ENCODE measurements around the gene C19orf38.

The C19orf38 gene

GRCh38 chr19:10907925-10908324, 59.7 kb downstream of the C19orf38 start:
- Histone ChIP-seq H3K27ac (replicated peaks) (no peak overlapping the region), H3K27me3 (ENCODE audit: insufficient read depth, poor library complexity, severe bottlenecking) (no peaks in the 10 kb centered on the region), H3K4me3 (replicated peaks; ENCODE audit: insufficient read depth, low read length) (no peak overlapping the region)
- DNase-seq (ENCODE audit: low read depth in 1 of 2, low spot score in 1 of 2), result no peak
- TF ChIP-seq CTCF (IDR thresholded peaks at IDR 0.05; ENCODE audit: insufficient read depth, low read length), result no peak
- no peak for TF ChIP-seq REST (IDR thresholded peaks at IDR 0.05; ENCODE audit: insufficient replicate concordance, low read depth)
- no peak for TF ChIP-seq SPI1 (IDR thresholded peaks at IDR 0.05; ENCODE audit: borderline replicate concordance, low read depth)
- TF ChIP-seq GABPA (IDR thresholded peaks at IDR 0.05; ENCODE audit: low read depth), result no peak
- TF ChIP-seq POLR2AphosphoS5 (IDR thresholded peaks at IDR 0.05; ENCODE audit: low read depth), result no peak

GRCh38 chr19:10908380-10908960, 60.3 kb downstream of the C19orf38 start:
- no peak for DNase-seq (ENCODE audit: low read depth in 1 of 2, low spot score in 1 of 2)
- no peaks in the 10 kb centered on the region for H3K27me3 ChIP-seq (ENCODE audit: insufficient read depth, poor library complexity, severe bottlenecking)
- H3K4me3 ChIP-seq (replicated peaks; ENCODE audit: insufficient read depth, low read length), result no peak overlapping the region
- TF ChIP-seq SPI1 (IDR thresholded peaks at IDR 0.05; ENCODE audit: borderline replicate concordance, low read depth) (no peak), CTCF (IDR thresholded peaks at IDR 0.05; ENCODE audit: insufficient read depth, low read length) (no peak), POLR2AphosphoS5 (IDR thresholded peaks at IDR 0.05; ENCODE audit: low read depth) (no peak), GABPA (IDR thresholded peaks at IDR 0.05; ENCODE audit: low read depth) (no peak), REST (IDR thresholded peaks at IDR 0.05; ENCODE audit: insufficient replicate concordance, low read depth) (no peak)
- H3K27ac ChIP-seq (replicated peaks), result no peak overlapping the region

GRCh38 chr19:10911579-10912363, 63.6 kb downstream of the C19orf38 start:
- Histone ChIP-seq H3K27ac (replicated peaks) (no peak overlapping the region), H3K4me3 (replicated peaks; ENCODE audit: insufficient read depth, low read length) (no peak overlapping the region), H3K27me3 (ENCODE audit: insufficient read depth, poor library complexity, severe bottlenecking) (no peaks in the 10 kb centered on the region)
- TF ChIP-seq GABPA (IDR thresholded peaks at IDR 0.05; ENCODE audit: low read depth) (no peak), CTCF (IDR thresholded peaks at IDR 0.05; ENCODE audit: insufficient read depth, low read length) (no peak), REST (IDR thresholded peaks at IDR 0.05; ENCODE audit: insufficient replicate concordance, low read depth) (no peak), SPI1 (IDR thresholded peaks at IDR 0.05; ENCODE audit: borderline replicate concordance, low read depth) (no peak), POLR2AphosphoS5 (IDR thresholded peaks at IDR 0.05; ENCODE audit: low read depth) (no peak)
- no peak for DNase-seq (ENCODE audit: low read depth in 1 of 2, low spot score in 1 of 2)

Measured in HL-60 (cell line).